ENCODE measurements around the gene RANGAP1.
A peak's percentile ranks its signal among the peaks of the same experiment; 100 is the strongest.

RANGAP1 gene

DNA sequence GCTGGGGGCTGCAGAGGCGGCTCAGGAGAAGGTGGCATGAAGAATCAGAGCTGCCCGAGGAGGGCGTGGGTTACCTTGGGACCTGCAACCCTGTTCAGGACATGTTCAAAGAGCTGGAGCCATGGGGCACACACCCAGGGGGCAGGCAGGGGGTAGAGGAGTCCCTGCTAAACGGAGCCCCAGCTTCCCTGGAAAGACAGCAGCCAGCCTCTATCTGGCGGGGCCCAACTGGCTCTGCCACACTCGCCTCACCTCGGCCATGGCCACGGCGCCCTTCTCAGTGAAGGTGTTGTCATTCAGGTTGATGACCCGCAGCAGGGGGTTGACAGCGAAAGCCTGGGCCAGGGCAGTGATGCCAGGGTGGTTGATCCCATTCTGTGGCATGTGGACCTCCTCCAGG is 28.3 kb downstream of the RANGAP1 start:
- DNase-seq (ENCODE audit: low spot score), result no peak

DNA sequence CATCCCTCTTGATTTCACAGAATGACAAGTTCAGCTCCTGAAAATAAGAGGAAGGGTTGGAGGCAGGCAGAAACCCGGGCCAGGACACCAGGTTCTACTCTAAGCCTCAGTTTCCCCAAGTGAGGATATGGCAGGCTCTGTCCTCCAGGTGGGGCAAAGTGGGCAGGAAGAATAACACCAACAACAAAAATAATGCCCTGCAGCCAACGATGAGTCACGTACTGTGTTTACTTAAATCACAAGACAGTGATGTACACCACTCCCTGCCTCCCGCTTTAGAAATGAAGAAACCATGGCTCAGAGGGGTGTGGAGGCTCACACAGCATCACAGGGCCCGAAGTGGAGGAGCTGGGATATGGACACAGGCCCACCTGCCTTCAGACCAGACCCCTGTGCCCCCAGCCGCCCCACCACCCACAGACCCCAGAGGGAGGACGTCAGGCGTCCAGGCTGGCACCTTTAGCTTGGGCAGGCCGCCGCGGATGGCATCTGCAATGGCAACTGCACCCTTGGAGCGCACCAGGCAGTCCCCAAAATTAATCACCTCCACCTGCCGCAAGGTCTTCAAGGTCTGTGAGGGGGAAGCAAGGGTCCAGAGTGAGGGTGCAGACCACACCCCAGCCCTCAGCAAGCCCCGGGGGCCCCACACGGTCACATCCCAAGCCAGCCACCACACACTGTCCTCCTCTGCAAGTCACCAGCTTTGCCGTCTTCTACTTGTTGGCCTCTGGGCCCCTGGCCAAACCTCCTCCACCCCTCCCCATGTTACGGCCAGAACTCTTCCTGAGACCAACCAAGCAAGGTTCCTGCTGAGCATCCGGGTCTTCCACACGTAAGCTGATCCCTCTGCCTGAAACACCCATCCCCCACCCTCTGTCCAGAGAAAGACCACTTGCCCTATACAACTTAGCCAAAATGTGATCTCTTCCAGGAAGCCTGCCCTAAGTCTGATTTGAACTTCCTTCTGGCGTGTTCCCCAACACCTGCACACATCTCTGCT is 29.4 kb downstream of the RANGAP1 start:
- peak; percentile 43 for DNase-seq (ENCODE audit: low spot score)

DNA sequence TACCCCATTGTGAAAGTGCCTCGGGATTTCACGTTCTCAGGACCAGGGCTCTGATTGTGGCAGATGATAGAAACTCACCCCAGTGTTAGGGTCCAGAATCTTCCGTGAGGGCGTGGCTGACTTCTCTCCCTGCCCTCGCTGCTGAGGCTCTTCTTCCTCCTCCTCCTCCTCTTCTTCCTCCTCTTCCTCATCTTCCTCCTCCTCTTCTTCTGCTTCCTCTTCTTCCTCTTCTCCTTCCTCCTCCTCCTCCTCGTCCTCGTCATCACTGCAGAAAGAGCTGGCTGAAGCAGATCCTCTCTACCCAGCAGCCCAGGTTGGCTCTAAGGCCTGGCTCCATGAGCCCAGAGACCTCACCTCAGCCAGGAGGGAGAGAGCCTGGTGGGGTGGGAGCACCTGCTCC is 31.8 kb downstream of the RANGAP1 start:
- DNase-seq (ENCODE audit: low spot score), result no peak

DNA sequence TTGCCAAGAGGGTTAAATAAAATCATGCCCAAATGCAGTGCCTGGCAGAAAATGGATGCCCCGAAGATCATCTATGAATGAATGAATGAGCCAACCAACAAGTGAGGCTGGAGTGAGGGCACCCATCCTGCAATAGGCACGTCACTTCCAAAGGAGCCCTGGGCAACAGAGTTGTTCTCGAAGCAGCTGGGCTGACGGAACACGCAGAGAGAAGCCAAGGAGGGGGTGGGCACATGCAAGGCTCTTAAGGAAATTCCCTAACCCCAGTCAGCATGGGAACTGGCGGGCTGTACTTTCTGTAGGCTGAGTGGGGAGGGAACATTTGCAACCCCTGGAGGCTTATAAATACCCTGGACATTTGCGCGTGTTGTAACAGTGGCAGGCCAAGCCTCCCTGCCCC is 33.6 kb downstream of the RANGAP1 start:
- no peak for DNase-seq (ENCODE audit: low spot score)

DNA sequence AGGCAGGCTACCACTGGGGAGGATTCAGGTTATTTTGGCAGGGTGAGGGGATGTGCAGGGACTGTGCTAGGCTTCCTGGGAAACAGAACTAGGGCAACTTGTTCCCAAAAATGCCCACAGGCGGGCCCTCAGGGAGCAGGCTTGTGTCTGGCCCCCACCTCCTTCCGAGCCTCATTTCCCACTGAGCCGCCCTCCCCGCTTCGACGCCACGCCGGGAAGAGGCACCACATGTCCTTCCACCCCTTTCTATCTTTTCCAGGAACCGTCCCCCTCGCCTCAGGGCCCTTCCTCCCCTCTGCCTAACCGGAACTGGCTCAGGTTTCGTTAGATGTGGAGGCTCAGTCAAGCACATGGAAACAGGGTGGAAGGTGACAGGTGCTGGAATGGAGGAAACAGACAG is 35.9 kb downstream of the RANGAP1 start:
- DNase-seq (ENCODE audit: low spot score), result no peak

DNA sequence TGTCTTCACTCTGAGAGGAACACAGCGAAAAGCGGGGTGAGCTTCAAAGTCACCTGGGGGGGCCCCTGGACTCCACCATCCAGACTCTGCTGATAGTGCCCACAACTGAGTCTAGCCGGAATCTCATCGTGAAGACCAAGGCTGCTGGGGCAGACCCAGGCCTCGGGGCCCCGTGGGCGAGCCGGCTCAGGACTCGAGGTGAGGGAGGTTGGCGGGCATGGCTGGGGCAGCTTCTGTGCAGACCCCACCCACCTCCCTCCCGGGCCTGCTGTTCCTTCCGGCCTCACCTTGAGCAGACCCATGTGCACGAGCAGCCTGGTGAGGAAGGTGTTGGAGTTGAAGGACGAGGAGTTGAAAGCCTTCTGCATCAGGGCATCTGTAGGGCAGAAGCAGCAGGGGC is 36.5 kb downstream of the RANGAP1 start:
- no peak for DNase-seq (ENCODE audit: low spot score)

DNA sequence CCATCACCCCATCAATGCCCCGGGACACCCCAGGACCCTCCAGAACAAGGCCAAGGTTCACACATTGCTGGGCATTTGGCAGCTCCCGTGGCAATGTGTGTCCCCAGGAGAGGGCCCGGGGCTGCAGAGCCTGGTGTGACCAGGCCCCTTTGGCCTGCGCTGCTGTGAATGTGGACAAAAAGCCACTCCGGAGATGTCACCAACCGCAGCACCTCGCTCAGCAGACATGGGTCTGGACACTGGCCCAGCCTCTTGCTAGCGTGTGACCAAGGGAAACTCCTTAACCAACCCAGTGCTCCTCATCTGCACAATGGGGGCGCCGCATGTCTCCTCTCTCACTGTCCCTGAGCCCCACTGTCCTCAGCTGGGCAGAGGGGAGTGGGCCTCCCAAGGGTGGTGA is 37.2 kb downstream of the RANGAP1 start:
- no peak for DNase-seq (ENCODE audit: low spot score)

DNA sequence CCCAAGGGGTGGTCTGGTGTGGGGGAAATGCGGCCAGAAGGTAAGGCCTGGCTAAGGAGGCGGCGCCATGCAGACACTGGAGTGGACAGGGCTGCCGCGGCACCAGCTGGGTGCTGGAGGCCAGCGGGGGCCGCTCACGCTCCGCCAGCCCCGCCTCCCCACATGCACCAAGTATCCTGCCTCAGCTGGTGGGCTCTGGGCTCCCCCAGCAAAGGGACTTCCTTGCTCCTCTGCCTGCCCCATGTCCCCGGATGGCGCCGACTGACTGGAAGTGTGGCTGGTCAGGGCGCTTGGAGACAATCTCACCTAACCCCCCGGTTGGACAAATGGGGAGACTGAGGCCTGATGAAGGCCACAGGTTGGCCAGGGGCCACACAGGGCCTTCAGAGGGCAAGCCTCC is 37.7 kb downstream of the RANGAP1 start:
- DNase-seq (ENCODE audit: low spot score), result no peak

DNA sequence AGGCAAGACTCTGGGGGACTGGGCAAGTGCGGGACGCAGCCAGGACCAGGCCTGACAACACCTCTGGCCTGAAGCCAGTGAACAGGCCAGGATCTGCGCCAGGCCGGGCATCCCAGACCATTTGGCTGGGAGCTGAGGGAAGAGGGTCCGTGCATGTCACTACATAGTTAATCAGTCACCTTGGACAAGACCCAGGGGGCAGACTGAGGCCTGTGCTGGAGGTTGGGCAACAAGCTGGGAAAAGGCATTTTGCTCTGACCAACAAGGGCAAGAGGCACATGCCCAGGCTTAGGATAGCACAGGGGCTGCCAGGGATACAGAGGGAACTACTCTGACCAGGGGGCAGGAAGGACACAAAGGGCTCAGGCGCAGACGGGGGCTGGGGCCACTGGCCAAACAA is 38.3 kb downstream of the RANGAP1 start:
- DNase-seq (ENCODE audit: low spot score), result no peak

DNA sequence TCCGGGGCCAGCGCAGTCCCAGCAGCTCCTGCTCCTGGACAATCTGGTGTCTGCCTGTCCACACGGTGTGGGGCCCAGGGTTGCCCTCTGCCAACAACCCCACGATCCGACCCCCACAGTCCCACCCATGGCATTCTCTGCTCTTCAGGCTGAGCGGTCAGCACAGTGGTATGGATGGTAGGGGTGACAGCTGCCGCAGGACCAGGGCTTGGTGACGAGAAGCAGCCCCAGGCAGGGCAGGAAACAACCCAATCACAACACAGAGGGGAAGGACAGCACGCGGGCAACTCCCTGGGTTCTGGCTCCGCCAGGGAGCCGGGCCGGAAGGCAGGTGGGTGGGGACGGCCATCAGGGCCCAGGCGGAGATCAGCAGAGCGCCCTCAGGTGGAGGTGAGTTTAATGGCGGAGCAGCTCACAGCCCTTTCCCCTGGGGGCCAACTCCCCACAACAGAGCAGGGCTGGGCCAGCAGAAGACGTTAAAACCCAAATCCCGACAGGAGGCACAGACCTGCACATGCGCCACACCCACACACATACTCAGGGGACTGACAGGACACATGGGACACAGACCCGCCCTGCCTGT is 40.0 kb downstream of the RANGAP1 start:
- no peak for DNase-seq (ENCODE audit: low spot score)

DNA sequence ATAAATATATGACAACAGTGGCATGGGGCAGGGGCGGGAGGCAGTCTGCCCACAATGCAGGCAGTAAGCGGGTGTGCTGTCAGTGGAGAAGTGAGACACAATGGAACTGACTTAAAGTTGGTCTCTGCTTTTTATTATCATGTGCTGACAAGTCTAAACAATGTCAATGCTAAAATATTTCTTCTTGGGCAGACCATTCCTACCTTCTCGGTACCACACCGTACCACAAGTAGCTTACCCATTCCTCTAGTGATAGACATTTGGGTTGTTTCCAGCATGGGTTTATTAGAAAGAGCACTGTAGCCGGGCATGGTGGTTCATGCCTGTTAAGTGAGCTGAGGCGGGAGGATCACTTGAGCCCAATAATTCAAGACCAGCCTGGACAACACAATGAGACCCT is 42.6 kb downstream of the RANGAP1 start:
- no peak for DNase-seq (ENCODE audit: low spot score)

DNA sequence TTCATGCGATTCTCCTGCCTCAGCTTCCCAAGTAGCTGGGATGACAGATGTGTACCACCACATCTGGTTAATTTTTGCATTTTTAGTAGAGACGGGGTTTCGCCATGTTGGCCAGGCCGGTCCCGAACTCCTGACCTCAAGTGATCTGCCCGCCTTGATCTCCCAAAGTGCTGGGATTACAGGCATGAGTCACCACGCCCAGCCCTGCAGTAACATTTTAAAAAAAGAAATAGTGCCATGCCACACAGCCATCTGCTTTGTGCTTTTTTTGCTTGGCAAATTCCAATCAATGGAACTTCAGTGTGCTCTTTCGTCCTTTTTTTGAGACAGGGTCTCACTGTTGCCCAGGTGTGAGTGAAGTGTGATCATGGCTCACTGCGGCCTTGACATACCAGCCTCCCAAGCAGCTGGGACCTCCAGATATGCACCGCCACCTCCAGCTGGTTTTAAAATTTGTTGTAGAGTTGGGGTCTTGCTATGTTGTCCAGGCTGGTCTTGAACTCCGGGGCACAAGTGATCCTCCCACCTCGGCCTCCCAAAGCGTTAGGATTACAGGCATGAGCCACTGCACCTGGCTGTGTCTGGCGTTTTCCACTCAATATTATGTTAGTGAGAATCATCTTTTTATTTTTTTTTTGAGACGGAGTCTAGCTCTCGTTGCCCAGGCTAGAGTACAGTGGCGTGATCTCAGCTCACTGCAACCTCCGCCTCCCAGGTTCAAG is 43.4 kb downstream of the RANGAP1 start:
- no peak for DNase-seq (ENCODE audit: low spot score)

DNA sequence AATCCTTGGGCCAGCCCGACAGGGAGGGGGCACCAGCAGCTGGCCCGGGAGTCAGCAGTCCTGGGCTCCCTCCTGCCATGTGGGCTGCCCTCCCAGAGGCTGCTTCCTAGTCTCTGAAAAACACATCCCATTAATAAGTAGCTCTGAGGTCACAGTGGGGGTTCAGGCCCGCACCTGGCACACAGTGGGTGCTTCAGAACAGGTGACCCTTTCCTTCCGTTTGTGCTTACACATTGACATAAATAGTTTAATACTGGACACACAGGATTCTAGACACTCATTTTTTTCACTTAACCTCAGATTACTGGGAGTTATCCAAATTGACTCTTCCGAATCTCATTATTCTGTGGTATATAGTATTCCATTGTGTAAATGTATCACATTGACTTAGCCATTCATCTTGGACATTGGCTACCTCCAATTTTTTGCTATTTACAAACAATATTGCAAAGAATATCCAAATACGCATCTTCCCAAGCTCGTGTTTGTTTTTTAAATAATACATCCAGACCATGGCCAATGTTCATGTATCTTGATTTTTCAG is 44.8 kb downstream of the RANGAP1 start:
- DNase-seq (ENCODE audit: low spot score), result no peak

DNA sequence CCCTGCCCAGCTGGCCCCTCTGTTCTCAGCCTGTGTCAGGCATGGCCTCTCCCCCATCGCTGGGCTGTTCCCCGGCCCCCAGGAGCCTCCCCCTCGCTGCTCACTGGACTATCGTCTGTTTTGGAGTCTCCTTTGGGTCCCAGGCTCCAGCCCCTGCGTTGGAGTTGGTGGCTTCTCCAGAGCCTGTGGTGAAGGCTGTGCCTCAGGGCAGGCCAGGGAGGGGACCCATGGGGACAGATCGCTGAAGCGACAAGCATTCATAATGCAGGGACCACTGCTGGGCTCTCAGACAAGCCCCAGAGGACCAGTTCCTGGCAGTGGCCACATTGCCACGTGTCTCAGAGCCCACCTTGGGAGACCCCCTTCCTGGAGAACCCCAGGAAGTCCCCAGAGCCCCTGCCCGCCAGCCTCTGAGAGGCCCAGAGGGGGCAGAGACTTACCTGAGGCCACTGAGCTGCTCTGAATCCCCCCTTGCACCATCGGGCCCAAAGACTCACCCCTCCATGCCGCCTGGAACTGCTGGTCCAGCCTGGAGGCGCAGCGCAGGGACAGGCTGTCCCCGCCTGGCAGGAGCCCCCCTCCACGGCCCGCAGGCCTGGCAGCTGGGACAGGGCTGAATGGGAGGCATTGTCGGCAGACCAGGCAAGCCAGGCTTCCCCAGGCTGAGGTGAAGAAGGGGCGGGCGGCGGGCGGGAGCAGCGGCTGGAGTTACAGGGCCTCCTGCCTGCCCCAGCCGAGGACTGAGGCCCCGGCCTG is 45.4 kb downstream of the RANGAP1 start, which contains the start of gene CHADL:
TSS of gene CHADL (minus strand) at position 555 of the 756 bp plus-strand sequence. CDS start at position 505, 50 bp downstream.
- DNase-seq (ENCODE audit: low spot score), result peak; percentile 84

DNA sequence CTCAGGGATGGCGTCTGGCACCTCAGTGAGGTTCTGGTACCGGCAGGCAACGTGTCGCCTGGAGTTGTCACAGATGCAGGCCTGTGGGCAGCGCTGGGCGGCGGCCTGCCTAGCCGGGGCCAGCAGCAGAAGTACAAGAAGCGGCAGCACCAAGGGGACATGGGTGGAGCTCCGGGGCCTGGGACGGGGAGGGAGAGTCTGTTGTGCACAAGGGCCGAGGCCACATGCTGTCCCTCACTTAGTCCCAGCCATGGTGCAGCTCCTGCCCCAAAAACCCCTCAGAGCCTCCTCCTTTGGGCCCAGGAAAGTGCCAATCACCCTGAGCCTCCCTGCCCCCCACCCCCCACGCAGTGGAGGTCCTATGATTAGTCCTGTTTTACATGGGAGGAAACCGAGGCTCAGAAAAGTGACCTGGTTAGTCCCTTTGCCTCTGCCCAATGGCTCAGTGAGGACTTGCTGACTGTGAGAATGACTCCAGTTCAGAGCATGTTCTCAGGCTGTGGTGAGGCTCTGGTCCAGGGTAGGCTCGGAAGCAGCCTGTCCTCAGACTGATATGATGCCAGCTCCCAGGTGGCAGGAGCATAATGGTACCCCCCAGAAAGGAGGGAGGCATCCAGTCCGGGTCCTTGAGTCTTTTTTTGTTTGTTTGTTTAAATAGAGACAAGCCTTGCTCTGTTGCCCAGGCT is 46.4 kb downstream of the RANGAP1 start:
- no peak for DNase-seq (ENCODE audit: low spot score)

DNA sequence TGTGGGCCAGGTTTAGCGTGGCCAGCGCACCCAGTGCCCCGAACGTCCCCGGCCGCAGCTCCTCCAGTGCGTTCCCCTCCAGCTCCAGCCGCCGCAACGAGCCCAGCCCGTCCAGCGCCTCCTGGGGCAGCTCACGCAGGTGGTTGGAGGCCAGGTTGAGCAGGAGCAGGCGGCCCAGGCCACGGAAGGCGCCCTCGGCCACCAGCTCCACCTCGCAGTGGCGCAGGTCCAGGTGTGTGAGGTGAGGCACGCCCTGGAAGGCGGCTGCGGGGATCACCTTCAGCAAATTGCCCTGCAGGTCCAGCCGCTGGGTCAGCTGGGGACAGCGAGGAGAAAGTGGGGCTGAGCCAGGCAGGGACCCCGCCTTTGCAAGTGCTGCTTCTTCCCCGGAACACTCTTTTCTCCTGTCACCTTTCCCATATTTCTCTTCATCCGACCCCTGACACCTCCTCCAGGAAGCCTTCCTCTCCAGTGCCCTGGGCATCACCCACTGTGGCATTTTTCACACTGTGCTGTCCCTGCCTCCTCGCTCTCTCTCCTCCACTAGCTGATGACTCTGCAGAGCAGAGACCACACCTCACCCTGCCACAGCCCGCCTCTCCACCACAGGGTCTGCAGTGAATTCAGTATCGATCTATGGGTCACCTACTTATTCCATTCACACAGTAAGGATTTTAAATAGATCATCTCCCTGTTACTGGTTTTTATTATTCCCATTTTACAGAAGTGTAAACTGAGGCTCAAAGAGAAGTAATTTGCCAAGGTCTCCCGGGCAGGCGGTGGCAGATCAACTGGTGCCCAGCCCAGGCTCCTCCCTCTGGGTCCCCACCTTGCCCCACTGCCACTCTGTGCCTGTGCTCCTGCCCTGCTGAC is 47.2 kb downstream of the RANGAP1 start:
- DNase-seq (ENCODE audit: low spot score), result no peak

DNA sequence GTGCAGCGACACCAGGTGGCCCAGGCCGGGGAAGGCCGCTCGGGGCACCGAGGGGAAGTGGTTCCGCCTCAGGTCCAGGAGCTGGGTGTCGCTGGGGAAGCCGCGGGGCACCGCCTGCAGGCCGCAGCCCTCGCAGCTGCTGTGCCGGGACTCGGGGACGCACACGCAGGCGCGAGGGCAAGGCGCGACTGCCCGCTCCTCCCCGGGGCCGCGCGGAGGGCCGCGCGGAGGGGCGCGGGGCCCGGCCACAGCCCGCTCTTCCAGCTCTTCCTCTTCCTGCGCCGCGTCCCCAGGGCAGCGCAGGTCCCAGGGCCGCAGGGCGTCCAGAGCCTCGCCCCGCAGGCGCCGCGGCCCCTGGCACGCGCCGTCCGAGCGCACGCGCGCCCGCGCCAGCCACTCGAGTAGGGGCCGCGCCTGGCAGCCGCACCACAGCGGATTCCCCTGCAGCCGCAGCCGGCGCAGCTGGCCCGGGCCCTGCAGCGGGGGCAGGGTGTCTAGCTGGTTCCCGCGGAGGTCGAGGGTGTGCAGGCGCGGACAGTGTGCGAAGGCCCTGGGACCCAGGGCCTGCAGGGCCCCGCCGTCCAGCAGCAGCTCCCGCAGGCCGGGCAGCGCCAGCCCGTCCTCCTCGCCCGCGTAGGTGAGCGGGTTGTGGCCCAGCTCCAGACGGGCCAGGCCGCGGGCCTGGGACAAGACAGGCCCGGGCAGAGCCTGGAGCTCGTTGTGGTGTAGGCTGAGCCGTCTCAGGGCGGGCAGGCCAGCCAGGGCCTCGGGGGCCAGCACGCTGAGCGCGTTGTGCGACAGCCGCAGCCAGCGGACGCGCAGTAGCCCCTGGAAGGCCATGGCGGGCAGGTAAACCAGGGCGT is 48.0 kb downstream of the RANGAP1 start:
- no peak for DNase-seq (ENCODE audit: low spot score)

DNA sequence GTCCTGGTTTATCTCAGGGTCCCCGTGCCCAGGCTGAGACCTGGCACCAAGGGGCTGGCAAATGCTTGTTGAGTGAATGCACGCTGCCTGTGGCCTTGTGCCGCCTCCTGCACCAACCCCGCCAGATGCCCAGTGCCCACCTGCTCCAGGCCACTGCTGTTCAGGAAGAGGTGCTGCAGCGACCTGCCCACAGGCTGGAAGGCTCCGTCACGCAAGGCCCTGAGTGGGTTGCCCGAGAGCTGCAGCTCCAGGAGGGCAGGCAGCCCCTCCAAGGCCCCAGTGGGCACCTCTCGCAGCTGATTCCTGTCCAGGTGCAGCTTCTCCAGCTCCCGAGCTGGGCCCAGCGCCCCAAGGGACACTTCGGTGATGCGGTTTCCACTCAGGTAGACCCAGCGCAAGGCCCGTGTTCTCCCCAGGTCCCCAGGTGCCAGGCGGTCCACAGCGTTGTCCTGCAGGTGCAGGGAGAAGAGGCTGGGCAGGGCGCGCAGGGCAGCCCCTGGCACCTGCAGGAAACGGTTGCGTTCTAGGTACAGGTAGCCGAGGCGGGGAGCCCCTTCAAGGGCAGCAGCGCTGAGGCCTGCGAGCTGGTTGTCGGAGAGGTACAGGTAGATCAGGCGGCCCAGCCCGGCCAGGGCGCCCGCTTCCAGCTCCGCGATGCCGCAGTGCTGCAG is 48.8 kb downstream of the RANGAP1 start:
- no peak for DNase-seq (ENCODE audit: low spot score)

Measured in COLO829 (cell line).